AG04449 (cell line): Measurements from ENCODE around the gene TBC1D1.

ENCODE experiments used
- CTCF ChIA-PET: fragments of 350-600 bp; formaldehyde crosslinking; extraction: SDS; loops from one replicate; lab custom pipeline; 2021; ENCODE audit warnings: antibody characterized with exemption; lab: Yijun Ruan, JAX
- POLR2A ChIA-PET: fragments of 400-600, 350-600 bp; formaldehyde crosslinking; extraction: SDS; loops from one replicate; lab custom pipeline; 2020; ENCODE audit warnings: antibody characterized with exemption, inconsistent platforms; lab: Yijun Ruan, JAX
- DNase-seq: peaks from one replicate; pipeline ENCODE4 v3.0.0-alpha.2; 2010; ENCODE audit warnings: low read depth, low spot score
- H3K4me3 ChIP-seq: 2 replicates; pipeline ENCODE4 v1.5.1; 2011; ENCODE audit warnings: low read depth, mild to moderate bottlenecking, control low read depth, low read length
- TF ChIP-seq, protein P1 (sequence below): IDR thresholded peaks from one replicate; pipeline ENCODE4 v1.5.1; 2011; ENCODE audit warnings: mild to moderate bottlenecking, moderate library complexity, low read length, control low read depth, inconsistent platforms; ENCODE audit not compliant: insufficient read depth; ENCODE audit errors: missing control alignments

TBC1D1 gene

DNA sequence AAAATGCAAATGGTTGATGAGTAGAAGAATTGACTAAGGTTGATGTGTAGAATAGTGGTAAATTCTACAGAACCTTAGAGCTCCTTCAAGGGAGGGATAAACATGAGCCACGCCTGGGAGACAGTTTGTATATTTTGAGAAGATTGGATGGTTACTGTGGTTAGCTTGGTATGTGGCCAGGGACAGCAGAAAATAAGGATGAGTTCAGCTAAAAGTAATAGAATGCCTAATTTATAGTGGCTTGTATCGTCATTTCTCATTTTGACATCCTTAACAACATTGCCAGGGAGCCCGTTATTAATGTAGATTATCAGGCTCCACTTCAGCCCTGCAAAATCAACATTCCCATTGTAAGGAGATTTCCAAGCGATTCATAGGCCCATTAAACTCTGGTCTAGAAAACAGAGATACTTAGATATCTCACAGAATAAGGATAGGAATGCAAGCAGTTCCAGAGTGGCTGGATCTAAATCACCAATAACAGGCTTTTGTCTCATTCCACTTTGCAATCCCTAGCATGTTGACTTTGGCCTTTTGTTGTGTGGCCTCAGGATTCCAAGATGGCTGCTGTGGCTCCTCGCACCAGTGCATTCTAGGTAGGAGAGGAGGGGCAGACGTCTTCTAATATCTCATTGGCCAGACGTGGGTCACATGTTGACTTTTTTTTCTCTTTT, 62.9 kb downstream of the TBC1D1 start:
- TF ChIP-seq, protein P1, sequence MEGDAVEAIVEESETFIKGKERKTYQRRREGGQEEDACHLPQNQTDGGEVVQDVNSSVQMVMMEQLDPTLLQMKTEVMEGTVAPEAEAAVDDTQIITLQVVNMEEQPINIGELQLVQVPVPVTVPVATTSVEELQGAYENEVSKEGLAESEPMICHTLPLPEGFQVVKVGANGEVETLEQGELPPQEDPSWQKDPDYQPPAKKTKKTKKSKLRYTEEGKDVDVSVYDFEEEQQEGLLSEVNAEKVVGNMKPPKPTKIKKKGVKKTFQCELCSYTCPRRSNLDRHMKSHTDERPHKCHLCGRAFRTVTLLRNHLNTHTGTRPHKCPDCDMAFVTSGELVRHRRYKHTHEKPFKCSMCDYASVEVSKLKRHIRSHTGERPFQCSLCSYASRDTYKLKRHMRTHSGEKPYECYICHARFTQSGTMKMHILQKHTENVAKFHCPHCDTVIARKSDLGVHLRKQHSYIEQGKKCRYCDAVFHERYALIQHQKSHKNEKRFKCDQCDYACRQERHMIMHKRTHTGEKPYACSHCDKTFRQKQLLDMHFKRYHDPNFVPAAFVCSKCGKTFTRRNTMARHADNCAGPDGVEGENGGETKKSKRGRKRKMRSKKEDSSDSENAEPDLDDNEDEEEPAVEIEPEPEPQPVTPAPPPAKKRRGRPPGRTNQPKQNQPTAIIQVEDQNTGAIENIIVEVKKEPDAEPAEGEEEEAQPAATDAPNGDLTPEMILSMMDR: no peak
- H3K4me3 ChIP-seq: no peak overlapping the region
- no peak for DNase-seq
- ChIA-PET POLR2A (interaction anchor here (1.0 kb wide), 1 partner anchor 22 kb away, joined by 3 read pairs; no protein-coding TSS in a partner anchor), CTCF (interaction anchor here (1.1 kb wide), 1 partner anchor 17 kb away, joined by 3 read pairs; no protein-coding TSS in a partner anchor)

DNA sequence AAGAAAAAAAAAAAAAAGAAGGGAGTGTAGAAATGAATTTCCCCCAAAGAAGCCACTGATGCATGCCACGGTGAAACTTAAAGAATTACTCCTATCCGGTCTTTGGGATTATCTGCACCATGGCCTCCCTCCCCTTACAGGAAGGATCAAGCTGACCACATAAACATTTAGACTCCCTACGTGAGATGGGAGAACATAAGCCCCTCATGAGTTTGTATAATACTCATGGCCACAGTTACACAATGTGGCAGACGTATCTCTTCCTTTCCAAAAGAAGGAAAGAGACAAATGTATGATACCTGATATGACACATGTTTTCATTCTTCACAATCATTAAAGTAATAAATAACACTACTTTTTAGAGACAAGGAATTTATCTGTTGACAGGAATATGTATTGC, 66.1 kb downstream of the TBC1D1 start:
- TF ChIP-seq, protein P1: no peak
- ChIA-PET CTCF (no interaction called here), POLR2A (no interaction called here)
- no peak for DNase-seq
- no peak overlapping the region for H3K4me3 ChIP-seq

DNA sequence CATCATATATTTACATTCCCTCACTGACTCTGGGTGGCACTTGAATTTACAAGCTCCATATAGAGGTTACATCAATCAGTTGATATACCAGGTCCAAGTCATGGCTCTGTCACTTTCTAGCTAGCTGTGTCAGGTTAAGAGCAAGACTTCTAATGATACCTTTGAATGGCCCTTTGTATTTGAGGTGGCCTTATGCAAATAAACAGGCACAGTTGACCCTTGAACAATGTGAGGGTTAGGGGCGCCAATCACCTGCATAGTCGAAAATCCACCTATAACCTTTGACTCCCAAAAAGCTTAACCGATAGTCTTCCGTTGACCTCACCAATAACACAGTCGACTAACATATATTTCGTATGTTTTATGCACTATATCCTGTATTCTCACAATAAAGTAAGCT, 68.0 kb downstream of the TBC1D1 start:
- CTCF ChIA-PET: interaction anchor here (1.2 to 1.5 kb wide), 2 partner anchors 8 to 17 kb away, joined by 4 read pairs; no protein-coding TSS in a partner anchor
- POLR2A ChIA-PET: no interaction called here
- TF ChIP-seq, protein P1: no peak
- no peak for DNase-seq
- H3K4me3 ChIP-seq: no peak overlapping the region

DNA sequence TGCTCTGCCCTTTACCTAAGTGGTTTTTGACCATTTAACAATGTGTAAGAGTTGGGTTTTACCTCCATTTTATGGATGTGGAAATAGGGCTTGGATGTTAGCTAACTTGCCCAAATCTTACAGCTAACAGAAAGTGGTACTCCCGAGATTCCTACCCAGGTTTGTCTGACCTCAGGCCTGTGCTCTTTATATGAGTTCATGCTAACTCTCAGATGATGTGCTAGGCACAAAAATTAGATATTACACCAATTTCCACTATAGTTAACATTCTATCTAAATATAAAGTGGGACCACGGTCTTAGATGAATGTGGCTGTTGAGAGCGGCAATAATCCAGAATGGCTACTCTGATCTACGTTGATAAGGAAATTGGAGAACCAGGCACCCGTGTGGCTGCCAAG, 69.2 kb downstream of the TBC1D1 start, which contains the start of gene PTTG2:
PTTG2 (plus strand) TSS at position 301 of the 400 bp plus-strand sequence; CDS start at position 338, 37 bp downstream.
- DNase-seq: no peak
- ChIA-PET POLR2A (no interaction called here), CTCF (interaction anchor here (1.3 kb wide), 1 partner anchor 20 kb away, joined by 3 read pairs; no protein-coding TSS in a partner anchor)
- TF ChIP-seq, protein P1: no peak
- no peak within 1 kb of the TSS for H3K4me3 ChIP-seq

DNA sequence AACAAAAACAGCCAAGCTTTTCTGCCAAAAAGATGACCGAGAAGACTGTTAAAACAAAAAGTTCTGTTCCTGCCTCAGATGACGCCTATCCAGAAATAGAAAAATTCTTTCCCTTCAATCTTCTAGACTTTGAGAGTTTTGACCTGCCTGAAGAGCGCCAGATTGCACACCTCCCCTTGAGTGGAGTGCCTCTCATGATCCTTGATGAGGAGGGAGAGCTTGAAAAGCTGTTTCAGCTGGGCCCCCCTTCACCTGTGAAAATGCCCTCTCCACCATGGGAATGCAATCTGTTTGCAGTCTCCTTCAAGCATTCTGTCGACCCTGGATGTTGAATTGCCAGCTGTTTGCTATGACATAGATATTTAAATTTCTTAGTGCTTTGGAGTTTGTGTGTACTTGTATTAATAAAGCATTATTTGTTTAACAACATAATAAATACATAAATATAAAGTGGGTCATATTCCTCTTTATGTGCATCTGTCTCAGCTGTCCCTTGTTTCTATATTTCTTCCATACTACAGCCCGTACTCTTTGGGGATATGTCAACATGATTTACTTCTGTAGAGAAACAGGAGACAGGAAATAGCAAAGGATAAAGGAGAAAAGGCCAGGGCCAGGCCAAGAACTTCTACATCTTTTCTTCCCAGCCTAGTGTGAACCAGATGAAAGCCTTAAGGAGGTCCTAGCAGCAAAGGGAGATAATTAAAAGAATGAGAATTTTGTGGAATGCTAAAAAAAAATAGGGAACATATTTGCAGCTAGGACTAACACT, 70.0 kb downstream of the TBC1D1 start:
- H3K4me3 ChIP-seq: no peak overlapping the region
- TF ChIP-seq, protein P1: no peak
- ChIA-PET CTCF (interaction anchor here (1.3 kb wide), 1 partner anchor 19 kb away, joined by 3 read pairs; no protein-coding TSS in a partner anchor), POLR2A (no interaction called here)
- no peak for DNase-seq
